HG03097 (cell line): Measurements from ENCODE around the gene FAM76A.

Experiments used
- ATAC-seq: cut with Tn5 transposase; IDR thresholded peaks from one replicate; pipeline ENCODE4 v1.9.1; 2021; ENCODE audit not compliant: unreplicated experiment, low FRiP score

FAM76A gene

GRCh38 chr1:27719286-27720251, 6.2 kb upstream of the FAM76A start:
- no peak for ATAC-seq

GRCh38 chr1:27724961-27725373, 794 bp upstream of the FAM76A start:
- ATAC-seq = peak; percentile 1

GRCh38 chr1:27726173-27727044, 648 bp downstream of the FAM76A start:
- peak; percentile 29 for ATAC-seq

GRCh38 chr1:27727126-27727525, 1.4 kb downstream of the FAM76A start:
- no peak for ATAC-seq

- ATAC-seq = no peak
These were observed 10.5 kb downstream of the FAM76A start for GRCh38 chr1:27736252-27736651.

GRCh38 chr1:27741121-27741520, 15.4 kb downstream of the FAM76A start:
- ATAC-seq = no peak

- ATAC-seq = no peak
These were observed 18.8 kb downstream of the FAM76A start for GRCh38 chr1:27744556-27744955.

- no peak for ATAC-seq
These were observed 19.7 kb downstream of the FAM76A start for GRCh38 chr1:27745466-27745865.

GRCh38 chr1:27752360-27752759, 26.6 kb downstream of the FAM76A start:
- ATAC-seq = no peak

GRCh38 chr1:27755286-27755685, 29.5 kb downstream of the FAM76A start:
- ATAC-seq = no peak

GRCh38 chr1:27755865-27756264, 30.1 kb downstream of the FAM76A start:
- ATAC-seq = no peak

- no peak for ATAC-seq
These were observed 33.5 kb downstream of the FAM76A start for GRCh38 chr1:27759236-27759635.

GRCh38 chr1:27760426-27760825, 34.7 kb downstream of the FAM76A start:
- no peak for ATAC-seq

- no peak for ATAC-seq
These were observed 36.3 kb downstream of the FAM76A start for GRCh38 chr1:27762033-27762432.

GRCh38 chr1:27763358-27763757, 37.6 kb downstream of the FAM76A start:
- no peak for ATAC-seq

GRCh38 chr1:27770293-27770830, 44.6 kb downstream of the FAM76A start:
- ATAC-seq = no peak

GRCh38 chr1:27772036-27772931, 46.5 kb downstream of the FAM76A start:
- ATAC-seq = no peak

- ATAC-seq = peak; percentile 91
These were observed 47.4 kb downstream of the FAM76A start, which contains the start of gene STX12 for GRCh38 chr1:27772932-27773825. Gene STX12, plus strand, starts transcription at chr1:27773219. Its CDS starts 89 bp downstream, at chr1:27773308.
